Measurements from ENCODE around the gene ANKRD11. TPM values are rescaled to one million over a fixed set of nuclear protein-coding genes. Genes with fewer than 3 reads are reported as not detected.
A peak's percentile ranks its signal among the peaks of the same experiment; 100 is the strongest.

The ANKRD11 gene
- total RNA-seq, 1 experiment from 2014 or later, result 266 TPM

DNA sequence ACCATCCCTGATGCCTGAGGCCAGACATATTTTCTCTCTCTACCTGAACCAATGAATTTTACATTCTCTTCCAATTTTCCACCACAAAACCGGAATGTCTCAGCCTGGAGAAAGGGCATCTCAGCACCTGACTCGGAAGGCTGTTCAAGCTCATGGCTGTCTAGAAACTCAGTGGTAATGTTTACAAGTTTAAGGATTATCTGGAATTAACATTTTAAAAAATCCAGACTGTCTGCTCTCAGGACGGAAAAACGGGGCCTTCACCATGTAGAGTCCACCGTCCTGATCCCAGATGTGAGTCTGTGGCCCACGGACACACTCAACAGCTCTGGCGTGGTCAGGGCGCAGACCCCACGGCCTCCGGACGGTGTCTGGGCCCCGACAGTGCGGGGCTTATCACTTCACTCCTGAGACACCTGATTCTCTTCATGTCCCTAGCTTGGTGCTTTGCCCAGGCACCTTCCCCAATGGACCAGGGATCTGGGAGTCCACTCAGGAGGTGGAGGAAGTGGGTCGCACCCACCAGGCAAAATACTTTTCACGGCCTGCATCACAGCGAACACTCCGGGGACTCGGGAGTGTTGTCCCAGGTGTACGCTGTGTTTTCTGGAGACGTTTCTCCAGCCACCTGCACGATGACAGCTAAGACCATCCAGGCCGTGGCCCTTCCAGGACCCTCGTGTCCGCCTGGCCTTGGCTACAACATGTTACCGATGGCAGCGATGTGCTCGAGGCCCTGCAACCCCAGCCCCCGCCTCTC lies 171.3 kb downstream of the ANKRD11 start:
- H3K27me3 ChIP-seq (ENCODE audit: insufficient read depth, low read length), result no peaks in the 10 kb centered on the region
- BruUV-seq (replicated peaks), result no TSS peak
- no peak for TF ChIP-seq SP1 (IDR thresholded peaks at IDR 0.05; ENCODE audit: low read depth)
- TF ChIP-seq CBX3 (IDR thresholded peaks at IDR 0.05; ENCODE audit: low read depth), result no peak
- no peak for TF ChIP-seq ELF1 (IDR thresholded peaks at IDR 0.05; ENCODE audit: borderline replicate concordance, low read depth)
- TF ChIP-seq, protein P1, sequence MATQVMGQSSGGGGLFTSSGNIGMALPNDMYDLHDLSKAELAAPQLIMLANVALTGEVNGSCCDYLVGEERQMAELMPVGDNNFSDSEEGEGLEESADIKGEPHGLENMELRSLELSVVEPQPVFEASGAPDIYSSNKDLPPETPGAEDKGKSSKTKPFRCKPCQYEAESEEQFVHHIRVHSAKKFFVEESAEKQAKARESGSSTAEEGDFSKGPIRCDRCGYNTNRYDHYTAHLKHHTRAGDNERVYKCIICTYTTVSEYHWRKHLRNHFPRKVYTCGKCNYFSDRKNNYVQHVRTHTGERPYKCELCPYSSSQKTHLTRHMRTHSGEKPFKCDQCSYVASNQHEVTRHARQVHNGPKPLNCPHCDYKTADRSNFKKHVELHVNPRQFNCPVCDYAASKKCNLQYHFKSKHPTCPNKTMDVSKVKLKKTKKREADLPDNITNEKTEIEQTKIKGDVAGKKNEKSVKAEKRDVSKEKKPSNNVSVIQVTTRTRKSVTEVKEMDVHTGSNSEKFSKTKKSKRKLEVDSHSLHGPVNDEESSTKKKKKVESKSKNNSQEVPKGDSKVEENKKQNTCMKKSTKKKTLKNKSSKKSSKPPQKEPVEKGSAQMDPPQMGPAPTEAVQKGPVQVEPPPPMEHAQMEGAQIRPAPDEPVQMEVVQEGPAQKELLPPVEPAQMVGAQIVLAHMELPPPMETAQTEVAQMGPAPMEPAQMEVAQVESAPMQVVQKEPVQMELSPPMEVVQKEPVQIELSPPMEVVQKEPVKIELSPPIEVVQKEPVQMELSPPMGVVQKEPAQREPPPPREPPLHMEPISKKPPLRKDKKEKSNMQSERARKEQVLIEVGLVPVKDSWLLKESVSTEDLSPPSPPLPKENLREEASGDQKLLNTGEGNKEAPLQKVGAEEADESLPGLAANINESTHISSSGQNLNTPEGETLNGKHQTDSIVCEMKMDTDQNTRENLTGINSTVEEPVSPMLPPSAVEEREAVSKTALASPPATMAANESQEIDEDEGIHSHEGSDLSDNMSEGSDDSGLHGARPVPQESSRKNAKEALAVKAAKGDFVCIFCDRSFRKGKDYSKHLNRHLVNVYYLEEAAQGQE (IDR thresholded peaks at IDR 0.05; ENCODE audit: low read depth), result no peak
- TF ChIP-seq POLR2AphosphoS5 (IDR thresholded peaks at IDR 0.05; ENCODE audit: low read depth, low read length), result no peak
- TF ChIP-seq EGR1 (IDR thresholded peaks at IDR 0.05; ENCODE audit: low read depth), result no peak
- TF ChIP-seq, protein P2, sequence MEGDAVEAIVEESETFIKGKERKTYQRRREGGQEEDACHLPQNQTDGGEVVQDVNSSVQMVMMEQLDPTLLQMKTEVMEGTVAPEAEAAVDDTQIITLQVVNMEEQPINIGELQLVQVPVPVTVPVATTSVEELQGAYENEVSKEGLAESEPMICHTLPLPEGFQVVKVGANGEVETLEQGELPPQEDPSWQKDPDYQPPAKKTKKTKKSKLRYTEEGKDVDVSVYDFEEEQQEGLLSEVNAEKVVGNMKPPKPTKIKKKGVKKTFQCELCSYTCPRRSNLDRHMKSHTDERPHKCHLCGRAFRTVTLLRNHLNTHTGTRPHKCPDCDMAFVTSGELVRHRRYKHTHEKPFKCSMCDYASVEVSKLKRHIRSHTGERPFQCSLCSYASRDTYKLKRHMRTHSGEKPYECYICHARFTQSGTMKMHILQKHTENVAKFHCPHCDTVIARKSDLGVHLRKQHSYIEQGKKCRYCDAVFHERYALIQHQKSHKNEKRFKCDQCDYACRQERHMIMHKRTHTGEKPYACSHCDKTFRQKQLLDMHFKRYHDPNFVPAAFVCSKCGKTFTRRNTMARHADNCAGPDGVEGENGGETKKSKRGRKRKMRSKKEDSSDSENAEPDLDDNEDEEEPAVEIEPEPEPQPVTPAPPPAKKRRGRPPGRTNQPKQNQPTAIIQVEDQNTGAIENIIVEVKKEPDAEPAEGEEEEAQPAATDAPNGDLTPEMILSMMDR (IDR thresholded peaks at IDR 0.05 in 2 of 3, conservative IDR thresholded peaks at IDR 0.05 in 1 of 3; ENCODE audit: borderline replicate concordance in 1 of 3, insufficient read depth in 1 of 3, low read depth in 2 of 3, low read length in 2 of 3), result no peak
- TF ChIP-seq ZNF274 (IDR thresholded peaks at IDR 0.05; ENCODE audit: low read depth, low read length), result no peak
- no peak for TF ChIP-seq EZH2 (IDR thresholded peaks at IDR 0.05)
- TF ChIP-seq CEBPB (IDR thresholded peaks at IDR 0.05; ENCODE audit: low read depth), result no peak
- TF ChIP-seq EZH2phosphoT487 (IDR thresholded peaks at IDR 0.05; ENCODE audit: borderline replicate concordance), result no peak
- TF ChIP-seq, protein P3, sequence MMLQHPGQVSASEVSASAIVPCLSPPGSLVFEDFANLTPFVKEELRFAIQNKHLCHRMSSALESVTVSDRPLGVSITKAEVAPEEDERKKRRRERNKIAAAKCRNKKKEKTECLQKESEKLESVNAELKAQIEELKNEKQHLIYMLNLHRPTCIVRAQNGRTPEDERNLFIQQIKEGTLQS (IDR thresholded peaks at IDR 0.05), result no peak
- no peak for TF ChIP-seq ZFX (IDR thresholded peaks at IDR 0.05)
- TF ChIP-seq, protein P4, sequence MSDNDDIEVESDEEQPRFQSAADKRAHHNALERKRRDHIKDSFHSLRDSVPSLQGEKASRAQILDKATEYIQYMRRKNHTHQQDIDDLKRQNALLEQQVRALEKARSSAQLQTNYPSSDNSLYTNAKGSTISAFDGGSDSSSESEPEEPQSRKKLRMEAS (IDR thresholded peaks at IDR 0.05), result no peak
- peak overlapping the region; percentile 86 for H3K27ac ChIP-seq (ENCODE audit: low read depth, low read length)
- peak overlapping the region in 1 of 2 experiments; percentile 52; a peak in 1 of 4 replicates for H3K4me3 ChIP-seq (replicated peaks in 1 of 2; ENCODE audit: low read depth in 1 of 2, low read length in 2 of 2)
- H3K9me2 ChIP-seq (ENCODE audit: insufficient read depth), result no peaks in the 10 kb centered on the region
- peak overlapping the region; percentile 89 for H3K4me2 ChIP-seq (ENCODE audit: low read length)
- H3K4me1 ChIP-seq (ENCODE audit: control insufficient read depth in 1 of 2, insufficient read depth in 2 of 2, low read length in 2 of 2), result peaks cover 82 to 100% of the 10 kb centered on the region in 2 experiments
- intact Hi-C loops (cut with micrococcal nuclease), result no loop called here
- peaks cover 99% of the 10 kb centered on the region for H3K79me2 ChIP-seq (ENCODE audit: insufficient read depth, low read length)
- peaks cover 11% of the 10 kb centered on the region; the same call in 1 of the 2 replicates for H4K20me1 ChIP-seq (ENCODE audit: insufficient read depth)
- no peak for ATAC-seq
- ChIA-PET POLR2A (no interaction called here), CTCF (no interaction called here), RAD21 (ENCODE audit: low non-redundant PET in 1 of 2, low total read pairs in 2 of 2, uncharacterized antibody in 2 of 2, unreplicated experiment in 2 of 2) (interaction anchor here in 1 of 2 experiments (0.5 kb wide), 1 partner anchor 50 kb away, joined by 3 read pairs; no protein-coding TSS in a partner anchor)
- peak overlapping the region; percentile 67 for H3K9ac ChIP-seq (ENCODE audit: low read length)
- H2AFZ ChIP-seq (ENCODE audit: low read depth, low read length, poor library complexity, severe bottlenecking), result no peak overlapping the region
- DNase-seq (ENCODE audit: low read depth, low spot score), result no peak
- H3K36me3 ChIP-seq (ENCODE audit: control insufficient read depth in 1 of 2, insufficient read depth in 2 of 2, low read length in 2 of 2), result peaks cover 0 to 19% of the 10 kb centered on the region in 2 experiments; a peak in 1 of 4 replicates
- no peaks in the 10 kb centered on the region for H3K9me3 ChIP-seq (ENCODE audit: control insufficient read depth in 1 of 2, insufficient read depth in 1 of 2, low read depth in 1 of 2, low read length in 2 of 2)

All from HCT116 (cell line).